Subcutaneous adipose tissue (tissue), 4 donors: ENCODE results near the gene WWOX. TPM values are rescaled to one million over a fixed set of nuclear protein-coding genes. Genes with fewer than 3 reads are reported as not detected.

Experiments
- CTCF ChIP-seq: fragments of 450-650 bp; IDR thresholded peaks from one replicate; pipeline ENCODE4 v1.5.1; 2016; ENCODE audit warnings: low read depth, mild to moderate bottlenecking, control low read depth, antibody characterized with exemption, moderate library complexity
- total RNA-seq, 4 donors: library from RNA; depleted of rRNA; stranded (reverse); fragments of >200 nt; gene quantifications; one replicate each; pipeline ENCODE4 v1.1.0, GENCODE V29; 2016

Gene WWOX
- total RNA-seq, 4 donors from 2014 or later = 31.4 to 67.8 (median 46.0) TPM

DNA sequence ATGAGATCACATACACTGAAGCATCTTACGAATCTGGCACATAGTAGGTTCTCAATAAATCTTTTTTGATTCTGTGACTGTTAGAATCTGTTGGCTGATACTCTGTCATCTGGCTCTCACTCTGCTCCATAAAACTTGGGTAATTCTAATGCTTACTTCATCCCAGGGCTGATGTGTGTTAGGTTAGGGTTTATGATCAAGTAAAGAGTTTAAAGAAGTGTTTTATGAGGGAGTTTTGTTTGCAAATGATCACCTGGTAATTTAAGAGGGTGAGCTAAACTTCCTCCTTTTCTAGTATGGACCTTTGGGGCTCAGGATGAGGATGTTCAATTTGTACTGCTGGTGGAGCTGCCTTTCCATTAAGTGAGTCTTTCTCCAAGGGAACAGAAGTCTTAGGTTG, 364.1 kb downstream of the WWOX start:
- no peak for TF ChIP-seq CTCF

GRCh38 chr16:78464833-78465232, 365.4 kb downstream of the WWOX start:
- TF ChIP-seq CTCF = no peak

GRCh38 chr16:78465730-78466129, 366.3 kb downstream of the WWOX start:
- no peak for TF ChIP-seq CTCF

DNA sequence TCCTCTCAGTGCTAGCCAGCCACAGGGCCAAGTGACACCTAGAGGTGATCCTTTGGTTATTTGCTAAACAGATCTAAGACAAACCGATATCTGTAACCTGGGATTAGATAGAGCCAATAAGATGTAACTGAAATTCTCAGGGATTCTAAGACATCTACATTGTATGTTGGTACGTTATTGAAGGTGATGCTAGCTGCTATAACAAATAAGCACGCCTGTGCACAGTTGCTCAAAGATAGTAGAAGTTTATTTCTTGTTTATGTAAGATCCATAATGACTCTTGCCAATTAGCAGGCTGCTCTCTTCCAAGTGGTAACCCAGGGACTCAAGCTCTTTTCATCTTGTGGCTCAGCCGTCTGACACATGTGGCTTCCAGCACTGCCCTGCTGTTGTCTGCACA, 370.3 kb downstream of the WWOX start:
- TF ChIP-seq CTCF = no peak

DNA sequence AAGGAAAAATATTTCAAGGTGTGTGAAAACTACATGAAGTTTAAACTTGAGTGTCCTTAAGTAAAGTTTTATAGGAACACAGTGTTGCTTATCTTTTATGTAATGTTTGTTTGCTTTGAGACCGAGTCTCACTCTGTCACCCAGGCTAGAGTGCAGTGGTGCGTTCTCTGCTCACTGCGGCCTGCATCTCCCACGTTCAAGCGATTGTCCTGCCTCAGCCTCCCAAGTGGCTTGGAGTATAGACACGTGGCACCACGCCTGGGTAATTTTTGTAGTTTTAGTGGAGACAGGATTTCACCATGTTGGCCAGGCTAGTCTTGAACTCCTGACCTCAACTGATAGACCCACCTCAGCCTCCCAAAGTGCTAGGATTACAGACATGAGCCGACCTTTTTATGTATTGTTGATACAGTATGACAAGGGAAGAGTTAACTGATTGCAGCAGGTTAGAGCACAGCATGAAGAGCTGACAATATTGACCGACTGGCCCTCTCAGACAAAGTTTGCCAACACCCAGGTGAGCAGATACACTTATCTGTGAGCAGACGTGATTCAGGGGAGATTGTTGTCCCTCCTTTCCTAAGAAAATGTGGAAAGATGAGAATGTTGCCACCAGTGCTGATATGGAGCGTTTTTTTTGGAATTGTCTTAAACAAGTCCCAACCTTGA, 373.7 kb downstream of the WWOX start:
- TF ChIP-seq CTCF = no peak

DNA sequence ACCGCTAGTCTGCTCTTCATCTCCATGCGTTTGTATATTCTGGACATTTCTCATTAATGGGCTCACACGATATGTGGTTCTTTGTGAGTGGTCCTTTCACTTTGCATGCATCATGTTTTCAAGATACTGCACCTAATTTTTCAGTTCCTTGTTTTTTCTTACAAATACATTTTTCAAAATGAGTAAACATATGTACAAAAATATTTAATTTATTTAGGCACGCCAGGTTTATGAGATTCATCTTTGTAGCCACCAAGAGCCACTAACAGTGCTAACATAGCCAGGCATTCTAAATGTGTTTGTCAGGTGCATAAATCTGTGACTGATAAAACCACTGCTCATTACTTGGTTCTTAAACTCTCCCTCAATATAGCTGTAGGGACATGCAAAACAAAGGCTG, 375.3 kb downstream of the WWOX start:
- no peak for TF ChIP-seq CTCF

DNA sequence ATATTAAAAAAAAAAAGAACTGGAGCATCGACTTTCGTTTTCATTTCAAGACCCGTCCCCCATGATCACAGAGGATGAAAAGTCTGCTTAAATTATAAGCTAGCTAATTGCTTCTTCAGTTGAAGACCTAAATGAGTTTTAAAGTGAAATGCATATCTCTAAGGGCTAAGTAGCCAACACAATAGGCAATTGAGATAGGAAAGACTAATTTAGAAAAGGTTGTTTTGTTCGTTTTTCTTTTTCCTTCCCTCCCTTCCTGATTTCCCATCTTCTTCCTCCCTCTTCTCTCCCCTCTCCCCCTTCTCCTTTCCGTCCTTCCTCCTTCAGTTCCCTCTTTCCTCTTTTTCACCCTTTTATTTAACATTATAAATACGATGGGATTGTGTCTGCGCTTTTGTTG, 377.2 kb downstream of the WWOX start:
- TF ChIP-seq CTCF = no peak
